HL-60/S4 treated with phorbol 12-myristate 13-acetate at 8.2 ng/mL for 4 days and 3 days (cell line): Measurements from ENCODE around the gene RERE.

Experiments used
- in situ Hi-C: fragments of 300-500 bp; cut with MboI; formaldehyde crosslinking; loops from 2 replicates; pipeline ENCODE4 v1.15.0; 2022; ENCODE audit warnings: low sequenced_read_pairs

Gene RERE

GRCh38 chr1:8418301-8418700 lies 399.1 kb downstream of the RERE start:
- in situ Hi-C loops, result no loop called here

- in situ Hi-C loops, result no loop called here
Observed at GRCh38 chr1:8417625-8418024, 399.8 kb downstream of the RERE start.

- in situ Hi-C loops, result no loop called here
Observed at GRCh38 chr1:8416881-8417280, 400.6 kb downstream of the RERE start.

GRCh38 chr1:8415526-8416278 lies 401.7 kb downstream of the RERE start:
- in situ Hi-C loops, result no loop called here

GRCh38 chr1:8412183-8412831 lies 405.1 kb downstream of the RERE start:
- in situ Hi-C loops, result no loop called here

GRCh38 chr1:8411803-8412182 lies 405.6 kb downstream of the RERE start:
- in situ Hi-C loops, result no loop called here

- in situ Hi-C loops, result no loop called here
Observed at GRCh38 chr1:8410791-8411190, 406.6 kb downstream of the RERE start.

- in situ Hi-C loops, result no loop called here
Observed at GRCh38 chr1:8409606-8410005, 407.8 kb downstream of the RERE start.

- in situ Hi-C loops, result no loop called here
Observed at GRCh38 chr1:8409106-8409505, 408.3 kb downstream of the RERE start.

GRCh38 chr1:8408151-8408839 lies 409.1 kb downstream of the RERE start:
- in situ Hi-C loops, result no loop called here

- in situ Hi-C loops, result no loop called here
Observed at GRCh38 chr1:8407652-8408051, 409.8 kb downstream of the RERE start.

GRCh38 chr1:8406960-8407359 lies 410.5 kb downstream of the RERE start:
- in situ Hi-C loops, result no loop called here

GRCh38 chr1:8406011-8406410 lies 411.4 kb downstream of the RERE start:
- in situ Hi-C loops, result no loop called here

GRCh38 chr1:8404460-8405370 lies 412.7 kb downstream of the RERE start:
- in situ Hi-C loops, result no loop called here

GRCh38 chr1:8402109-8402710 lies 415.2 kb downstream of the RERE start:
- in situ Hi-C loops, result no loop called here

GRCh38 chr1:8398677-8399076 lies 418.8 kb downstream of the RERE start:
- in situ Hi-C loops, result no loop called here

- in situ Hi-C loops, result no loop called here
Observed at GRCh38 chr1:8398086-8398485, 419.4 kb downstream of the RERE start.

GRCh38 chr1:8397511-8397910 lies 419.9 kb downstream of the RERE start:
- in situ Hi-C loops, result no loop called here

GRCh38 chr1:8396786-8397406 lies 420.5 kb downstream of the RERE start:
- in situ Hi-C loops, result no loop called here

GRCh38 chr1:8396083-8396785 lies 421.2 kb downstream of the RERE start:
- in situ Hi-C loops, result no loop called here
